ENCODE results near the gene KPRP. TPM values are rescaled to one million over a fixed set of nuclear protein-coding genes. Genes with fewer than 3 reads are reported as not detected.
A peak's percentile ranks its signal among the peaks of the same experiment; 100 is the strongest.

The KPRP gene
- polyA plus RNA-seq, 1 donor (not counting 4 experiments of a cell fraction or from before 2014, with no cell fraction given), result 0.90 TPM

GRCh38 chr1:152743371-152744145 lies 14.3 kb upstream of the KPRP start:
- TF ChIP-seq CTCF (optimal IDR thresholded peaks at IDR 0.05 in 1 of 3, IDR thresholded peaks at IDR 0.05 in 1 of 3, conservative IDR thresholded peaks at IDR 0.05 in 1 of 3; ENCODE audit: extremely low read depth in 1 of 3, insufficient read depth in 2 of 3, low read length in 3 of 3) (no peak), EZH2 (IDR thresholded peaks at IDR 0.05; ENCODE audit: low read length) (no peak)
- peak overlapping the region; percentile 67 for H3K4me2 ChIP-seq (ENCODE audit: control insufficient read depth, extremely low read depth, insufficient read depth, low read depth, low read length)
- no peaks in the 10 kb centered on the region for H3K9me1 ChIP-seq (ENCODE audit: control insufficient read depth, extremely low read depth, insufficient read depth, low read length)
- dilution Hi-C loops (cut with MboI; ENCODE audit: extremely low pct_ligation_motif_present, low sequenced_read_pairs), result no loop called here
- peak; percentile 84 for FAIRE-seq
- H2AFZ ChIP-seq (ENCODE audit: control insufficient read depth, low read length), result no peak overlapping the region
- H3K9ac ChIP-seq (ENCODE audit: control insufficient read depth, extremely low read depth, insufficient read depth, low read length), result peak overlapping the region; percentile 13
- no peaks in the 10 kb centered on the region for H3K79me2 ChIP-seq (ENCODE audit: control insufficient read depth, insufficient read depth, low read length)
- DNase-seq (ENCODE audit: low read depth, low spot score), result peak; percentile 86
- H3K36me3 ChIP-seq (ENCODE audit: control insufficient read depth in 2 of 2, extremely low read depth in 1 of 2, insufficient read depth in 2 of 2, low read length in 2 of 2), result no peaks in the 10 kb centered on the region
- no peaks in the 10 kb centered on the region for H3K27me3 ChIP-seq (ENCODE audit: control insufficient read depth, extremely low read depth, insufficient read depth, low read length)
- H3K27ac ChIP-seq (ENCODE audit: control insufficient read depth, insufficient read depth, low read length), result peak overlapping the region; percentile 76
- no peaks in the 10 kb centered on the region for H4K20me1 ChIP-seq (ENCODE audit: control insufficient read depth, extremely low read depth, insufficient read depth, low read length)
- no peaks in the 10 kb centered on the region for H3K9me3 ChIP-seq (ENCODE audit: control insufficient read depth, low read depth, low read length)
- H3K4me3 ChIP-seq (ENCODE audit: control insufficient read depth in 2 of 3, extremely low read depth in 1 of 3, insufficient read depth in 2 of 3, low read depth in 1 of 3, low read length in 3 of 3), result no peak overlapping the region
- H3K4me1 ChIP-seq (ENCODE audit: control insufficient read depth, extremely low read depth, insufficient read depth, low read length), result peaks cover 47% of the 10 kb centered on the region

- Histone ChIP-seq H2AFZ (ENCODE audit: control insufficient read depth, low read length) (no peak overlapping the region), H3K36me3 (ENCODE audit: control insufficient read depth in 2 of 2, extremely low read depth in 1 of 2, insufficient read depth in 2 of 2, low read length in 2 of 2) (no peaks in the 10 kb centered on the region), H4K20me1 (ENCODE audit: control insufficient read depth, extremely low read depth, insufficient read depth, low read length) (no peaks in the 10 kb centered on the region), H3K79me2 (ENCODE audit: control insufficient read depth, insufficient read depth, low read length) (no peaks in the 10 kb centered on the region), H3K27ac (ENCODE audit: control insufficient read depth, insufficient read depth, low read length) (peak overlapping the region; percentile 54), H3K9ac (ENCODE audit: control insufficient read depth, extremely low read depth, insufficient read depth, low read length) (no peak overlapping the region), H3K4me2 (ENCODE audit: control insufficient read depth, extremely low read depth, insufficient read depth, low read depth, low read length) (no peak overlapping the region), H3K27me3 (ENCODE audit: control insufficient read depth, extremely low read depth, insufficient read depth, low read length) (no peaks in the 10 kb centered on the region), H3K4me3 (ENCODE audit: control insufficient read depth in 2 of 3, extremely low read depth in 1 of 3, insufficient read depth in 2 of 3, low read depth in 1 of 3, low read length in 3 of 3) (no peak overlapping the region), H3K4me1 (ENCODE audit: control insufficient read depth, extremely low read depth, insufficient read depth, low read length) (peaks cover 35% of the 10 kb centered on the region), H3K9me3 (ENCODE audit: control insufficient read depth, low read depth, low read length) (no peaks in the 10 kb centered on the region), H3K9me1 (ENCODE audit: control insufficient read depth, extremely low read depth, insufficient read depth, low read length) (no peaks in the 10 kb centered on the region)
- no peak for DNase-seq (ENCODE audit: low read depth, low spot score)
- peak; percentile 90 for FAIRE-seq
- TF ChIP-seq CTCF (optimal IDR thresholded peaks at IDR 0.05 in 1 of 3, IDR thresholded peaks at IDR 0.05 in 1 of 3, conservative IDR thresholded peaks at IDR 0.05 in 1 of 3; ENCODE audit: extremely low read depth in 1 of 3, insufficient read depth in 2 of 3, low read length in 3 of 3) (peak in 2 of 3 experiments; percentile 0 to 26), EZH2 (IDR thresholded peaks at IDR 0.05; ENCODE audit: low read length) (no peak)
- dilution Hi-C loops (cut with MboI; ENCODE audit: extremely low pct_ligation_motif_present, low sequenced_read_pairs), result no loop called here
Measured at GRCh38 chr1:152745289-152745704, 12.5 kb upstream of the KPRP start.

Data from keratinocyte (primary cell).